GM23338 (cell line): ENCODE data around the gene THAP8. TPM values are rescaled to one million over a fixed set of nuclear protein-coding genes. Genes with fewer than 3 reads are reported as not detected.

Experiments
- ATAC-seq: fragments of 200-7000 bp; cut with Tn5 transposase; 3 replicates; pipeline ENCODE4 v1.9.1; 2020
- DNase-seq: peaks from one replicate; pipeline ENCODE4 v3.0.0-alpha.2; 2015; ENCODE audit warnings: low spot score
- H2AFZ ChIP-seq: fragments of 200-600 bp; sonication (generic); 2 replicates; pipeline ENCODE4 v1.8.0; 2016; ENCODE audit warnings: antibody characterized with exemption, mild to moderate bottlenecking, moderate library complexity
- H3F3A ChIP-seq: fragments of 200-600 bp; sonication (generic); replicated peaks from 2 replicates; pipeline ENCODE4 v1.8.0; 2017; ENCODE audit warnings: antibody characterized with exemption, mixed run types, low read depth
- H3K27ac ChIP-seq: fragments of 200-600 bp; sonication (generic); 2 replicates; pipeline ENCODE4 v1.6.1; 2016; ENCODE audit warnings: low read depth
- H3K27me3 ChIP-seq: fragments of 200-600 bp; sonication (generic); 2 replicates; pipeline ENCODE4 v1.8.0; 2016; ENCODE audit warnings: mild to moderate bottlenecking, mixed run types, moderate library complexity; ENCODE audit not compliant: insufficient read depth
- H3K36me3 ChIP-seq: fragments of 200-600 bp; sonication (generic); 2 replicates; pipeline ENCODE4 v1.8.0; 2016; ENCODE audit warnings: mild to moderate bottlenecking; ENCODE audit not compliant: insufficient read depth
- H3K4me1 ChIP-seq: fragments of 200-600 bp; sonication (generic); 2 replicates; pipeline ENCODE4 v1.8.0; 2016; ENCODE audit warnings: mild to moderate bottlenecking, moderate library complexity; ENCODE audit not compliant: insufficient read depth
- H3K4me2 ChIP-seq: fragments of 200-600 bp; sonication (generic); 2 replicates; pipeline ENCODE4 v1.7.1; 2017; ENCODE audit warnings: mixed run types
- H3K4me3 ChIP-seq: fragments of 200-600 bp; sonication (generic); 2 replicates; pipeline ENCODE4 v1.6.1; 2016; ENCODE audit warnings: mixed run types
- H3K79me2 ChIP-seq: fragments of 200-600 bp; sonication (generic); replicated peaks from 2 replicates; pipeline ENCODE4 v1.8.0; 2017; ENCODE audit warnings: mild to moderate bottlenecking; ENCODE audit not compliant: insufficient read depth
- H3K9me2 ChIP-seq: fragments of 200-600 bp; sonication (generic); 2 replicates; pipeline ENCODE4 v1.8.0; 2017; ENCODE audit not compliant: insufficient read depth
- H4K20me1 ChIP-seq: fragments of 200-600 bp; sonication (generic); replicated peaks from 2 replicates; pipeline ENCODE4 v1.8.0; 2017; ENCODE audit warnings: mild to moderate bottlenecking; ENCODE audit not compliant: insufficient read depth
- H3K27ac Mint-ChIP-seq: 2 replicates; pipeline ENCODE4 v1.8.0; 2020; ENCODE audit warnings: inconsistent platforms, mild to moderate bottlenecking, moderate library complexity, mixed read lengths
- H3K27me3 Mint-ChIP-seq: 3 replicates; pipeline ENCODE4 v1.8.0; 2022; ENCODE audit warnings: low read depth, mild to moderate bottlenecking, moderate library complexity, mixed read lengths, inconsistent platforms; ENCODE audit not compliant: insufficient read depth, poor library complexity
- H3K36me3 Mint-ChIP-seq: 3 replicates; pipeline ENCODE4 v1.8.0; 2021; ENCODE audit warnings: low read depth, mild to moderate bottlenecking, inconsistent platforms, moderate library complexity, mixed read lengths
- H3K4me1 Mint-ChIP-seq: 3 replicates; pipeline ENCODE4 v1.8.0; 2020; ENCODE audit warnings: mild to moderate bottlenecking, inconsistent platforms, mixed read lengths
- H3K4me3 Mint-ChIP-seq: 3 replicates; pipeline ENCODE4 v1.8.0; 2021; ENCODE audit warnings: moderate library complexity, mild to moderate bottlenecking, inconsistent platforms, mixed read lengths
- H3K9me3 Mint-ChIP-seq: 3 replicates; pipeline ENCODE4 v1.8.0; 2020; ENCODE audit warnings: moderate library complexity, mild to moderate bottlenecking, inconsistent platforms, mixed read lengths
- CREB1 ChIP-seq: fragments of 250-450 bp; sonication (Bioruptor Pico); IDR thresholded peaks from 2 replicates; pipeline ENCODE4 v1.5.0; 2020; ENCODE audit warnings: low read depth, mild to moderate bottlenecking, moderate library complexity
- CTCF ChIP-seq, 2 experiments: fragments of 200-600 bp in 1 of 2; sonication (generic) in 1 of 2; conservative IDR thresholded peaks; 2 replicates each; pipeline versions ENCODE4 v1.5.1 to v1.6.1; 2016 to 2017; ENCODE audit warnings: antibody characterized with exemption in 2 of 2, low read depth in 2 of 2, mild to moderate bottlenecking in 2 of 2, moderate library complexity in 1 of 2
- ETS1 ChIP-seq: IDR thresholded peaks from 2 replicates; pipeline ENCODE4 v1.6.1; 2016; ENCODE audit warnings: antibody characterized with exemption
- EZH2 ChIP-seq: fragments of 200-600 bp; sonication (generic); IDR thresholded peaks from one replicate; pipeline ENCODE4 v1.8.0; 2017; ENCODE audit warnings: antibody characterized with exemption, mild to moderate bottlenecking, low read depth; ENCODE audit not compliant: unreplicated experiment
- EZH2phosphoT487 ChIP-seq: fragments of 200-600 bp; sonication (generic); IDR thresholded peaks from one replicate; pipeline ENCODE4 v1.8.1; 2018; ENCODE audit warnings: antibody characterized with exemption; ENCODE audit not compliant: unreplicated experiment
- JUNB ChIP-seq: IDR thresholded peaks from one replicate; pipeline ENCODE4 v1.6.1; 2016; ENCODE audit warnings: antibody characterized with exemption; ENCODE audit not compliant: unreplicated experiment
- NANOG ChIP-seq: IDR thresholded peaks from 2 replicates; pipeline ENCODE4 v1.6.1; 2016; ENCODE audit warnings: antibody characterized with exemption, borderline replicate concordance
- POLR2AphosphoS5 ChIP-seq: IDR thresholded peaks from 2 replicates; pipeline ENCODE4 v1.6.1; 2016; ENCODE audit warnings: antibody characterized with exemption, low read depth
- REST ChIP-seq: IDR thresholded peaks from one replicate; pipeline ENCODE4 v1.6.1; 2018; ENCODE audit warnings: antibody characterized with exemption; ENCODE audit not compliant: unreplicated experiment
- STAT1 ChIP-seq: IDR thresholded peaks from one replicate; pipeline ENCODE4 v1.6.1; 2016; ENCODE audit warnings: antibody characterized with exemption; ENCODE audit not compliant: unreplicated experiment
- ZNF114 ChIP-seq: fragments of 250-450 bp; sonication (Bioruptor Pico); IDR thresholded peaks from 2 replicates; pipeline ENCODE4 v1.5.0; 2020; ENCODE audit warnings: mild to moderate bottlenecking, moderate library complexity
- ZNF331 ChIP-seq: fragments of 250-450 bp; sonication (Bioruptor Pico); IDR thresholded peaks from 2 replicates; pipeline ENCODE4 v1.5.0; 2020; ENCODE audit warnings: low read depth, mild to moderate bottlenecking, moderate library complexity
- ZNF462 ChIP-seq: fragments of 250-450 bp; sonication (Bioruptor Pico); IDR thresholded peaks from 2 replicates; pipeline ENCODE4 v1.5.0; 2020; ENCODE audit warnings: mild to moderate bottlenecking, moderate library complexity
- polyA plus RNA-seq: library from polyadenylated mRNA; unstranded; fragments of >200 nt; fragmentation: Nextera tagmentation; extraction: Ambion mirVana; gene quantifications from 2 replicates; pipeline ENCODE4 v1.2.1, GENCODE V29; 2016
- total RNA-seq: library from RNA; depleted of rRNA; stranded (reverse); fragments of >200 nt; shearing (Covaris generic); gene quantifications from 2 replicates; pipeline ENCODE4 v1.2.3, GENCODE V29; 2014

Gene THAP8
- total and polyA plus RNA-seq, 2 experiments from 2014 or later, result 12.7 to 13.7 TPM

GRCh38 chr19:36059180-36059910 lies 5.3 kb upstream of the THAP8 start:
- H3K4me2 ChIP-seq, result no peak overlapping the region
- H4K20me1 ChIP-seq, result peaks cover 41% of the 10 kb centered on the region
- no peak overlapping the region for H2AFZ ChIP-seq
- H3F3A ChIP-seq, result 0 out of 2 replicates have a peak, but pooled peaks cover 24% of the 10 kb centered on the region
- H3K36me3 ChIP-seq, result peaks cover 24% of the 10 kb centered on the region
- no peaks in the 10 kb centered on the region for H3K9me3 Mint-ChIP-seq
- DNase-seq (no peak), ATAC-seq (no peak)
- H3K27me3 Mint-ChIP-seq, result peaks cover 7% of the 10 kb centered on the region
- peaks cover 48% of the 10 kb centered on the region for H3K36me3 Mint-ChIP-seq
- H3K4me1 Mint-ChIP-seq, result peaks cover 8% of the 10 kb centered on the region
- no peak overlapping the region for H3K4me3 ChIP-seq
- no peaks in the 10 kb centered on the region for H3K27me3 ChIP-seq
- H3K4me3 Mint-ChIP-seq, result no peak overlapping the region
- no peak overlapping the region for H3K27ac ChIP-seq
- no peaks in the 10 kb centered on the region for H3K9me2 ChIP-seq
- no peak for TF ChIP-seq EZH2
- TF ChIP-seq STAT1, result no peak
- TF ChIP-seq EZH2phosphoT487, result no peak
- TF ChIP-seq REST, result no peak
- TF ChIP-seq CTCF (conservative IDR thresholded peaks at IDR 0.05; ENCODE audit: low read depth in 2 of 2), result no peak
- TF ChIP-seq POLR2AphosphoS5, result no peak
- TF ChIP-seq NANOG, result no peak
- TF ChIP-seq CREB1 (CRISPR knock-in tag), result no peak
- no peak for TF ChIP-seq ZNF462 (CRISPR knock-in tag)
- no peak for TF ChIP-seq ETS1
- no peak for TF ChIP-seq ZNF114
- TF ChIP-seq JUNB, result no peak
- no peak for TF ChIP-seq ZNF331
- H3K79me2 ChIP-seq, result peaks cover 41% of the 10 kb centered on the region
- no peak overlapping the region for H3K27ac Mint-ChIP-seq
- peaks cover 13% of the 10 kb centered on the region; the same call in 1 of the 2 replicates for H3K4me1 ChIP-seq
